VCaP (cell line): Measurements from ENCODE around the gene PKP2.

Experiments used
- H3K27ac ChIP-seq: fragments of 450-650 bp; 2 replicates; pipeline ENCODE4 v1.5.1; 2017
- TF ChIP-seq, protein P1 (sequence below): fragments of 450-650 bp; conservative IDR thresholded peaks from 2 replicates; pipeline ENCODE4 v1.5.1; 2017; ENCODE audit warnings: mild to moderate bottlenecking, moderate library complexity

The PKP2 gene

DNA sequence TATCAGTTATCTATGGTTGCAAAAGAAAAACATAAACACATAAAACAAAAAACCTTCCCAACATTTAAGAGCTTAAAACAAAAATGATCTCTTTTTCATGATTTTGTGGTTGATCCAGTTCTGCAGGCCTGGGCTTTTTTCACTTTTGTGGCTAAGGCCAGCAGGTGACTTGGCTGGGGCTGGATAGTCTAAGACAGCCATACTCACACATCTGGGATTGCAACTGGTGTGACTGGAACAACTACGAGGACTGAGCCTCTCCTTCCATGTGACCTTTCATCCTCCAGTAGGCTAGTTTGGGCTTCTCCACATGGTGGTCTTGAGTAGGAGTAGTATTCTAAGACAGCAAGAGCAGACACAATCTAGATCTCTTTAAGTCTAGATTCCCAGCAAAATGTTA lies 7.2 kb upstream of the PKP2 start:
- TF ChIP-seq, protein P1, sequence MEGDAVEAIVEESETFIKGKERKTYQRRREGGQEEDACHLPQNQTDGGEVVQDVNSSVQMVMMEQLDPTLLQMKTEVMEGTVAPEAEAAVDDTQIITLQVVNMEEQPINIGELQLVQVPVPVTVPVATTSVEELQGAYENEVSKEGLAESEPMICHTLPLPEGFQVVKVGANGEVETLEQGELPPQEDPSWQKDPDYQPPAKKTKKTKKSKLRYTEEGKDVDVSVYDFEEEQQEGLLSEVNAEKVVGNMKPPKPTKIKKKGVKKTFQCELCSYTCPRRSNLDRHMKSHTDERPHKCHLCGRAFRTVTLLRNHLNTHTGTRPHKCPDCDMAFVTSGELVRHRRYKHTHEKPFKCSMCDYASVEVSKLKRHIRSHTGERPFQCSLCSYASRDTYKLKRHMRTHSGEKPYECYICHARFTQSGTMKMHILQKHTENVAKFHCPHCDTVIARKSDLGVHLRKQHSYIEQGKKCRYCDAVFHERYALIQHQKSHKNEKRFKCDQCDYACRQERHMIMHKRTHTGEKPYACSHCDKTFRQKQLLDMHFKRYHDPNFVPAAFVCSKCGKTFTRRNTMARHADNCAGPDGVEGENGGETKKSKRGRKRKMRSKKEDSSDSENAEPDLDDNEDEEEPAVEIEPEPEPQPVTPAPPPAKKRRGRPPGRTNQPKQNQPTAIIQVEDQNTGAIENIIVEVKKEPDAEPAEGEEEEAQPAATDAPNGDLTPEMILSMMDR = no peak
- no peak overlapping the region for H3K27ac ChIP-seq

DNA sequence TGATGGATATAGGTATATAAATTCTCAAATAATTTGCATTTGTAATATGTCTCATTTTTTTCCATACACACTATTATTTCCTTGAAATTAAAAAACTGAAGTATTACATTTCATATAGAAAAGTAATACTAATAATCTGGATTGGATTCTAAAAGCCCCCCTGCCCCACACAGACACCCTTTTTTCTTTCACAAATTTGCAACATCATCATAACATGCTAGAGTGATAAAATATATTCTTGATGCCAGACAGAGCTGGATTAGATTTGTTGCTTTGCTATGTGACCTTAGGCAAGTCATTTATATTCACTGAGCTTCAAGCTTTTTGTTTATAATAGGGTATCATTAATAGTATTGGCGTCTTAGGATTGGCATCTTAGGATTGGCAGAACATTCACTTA lies 6.7 kb upstream of the PKP2 start:
- no peak overlapping the region for H3K27ac ChIP-seq
- TF ChIP-seq, protein P1 = no peak

DNA sequence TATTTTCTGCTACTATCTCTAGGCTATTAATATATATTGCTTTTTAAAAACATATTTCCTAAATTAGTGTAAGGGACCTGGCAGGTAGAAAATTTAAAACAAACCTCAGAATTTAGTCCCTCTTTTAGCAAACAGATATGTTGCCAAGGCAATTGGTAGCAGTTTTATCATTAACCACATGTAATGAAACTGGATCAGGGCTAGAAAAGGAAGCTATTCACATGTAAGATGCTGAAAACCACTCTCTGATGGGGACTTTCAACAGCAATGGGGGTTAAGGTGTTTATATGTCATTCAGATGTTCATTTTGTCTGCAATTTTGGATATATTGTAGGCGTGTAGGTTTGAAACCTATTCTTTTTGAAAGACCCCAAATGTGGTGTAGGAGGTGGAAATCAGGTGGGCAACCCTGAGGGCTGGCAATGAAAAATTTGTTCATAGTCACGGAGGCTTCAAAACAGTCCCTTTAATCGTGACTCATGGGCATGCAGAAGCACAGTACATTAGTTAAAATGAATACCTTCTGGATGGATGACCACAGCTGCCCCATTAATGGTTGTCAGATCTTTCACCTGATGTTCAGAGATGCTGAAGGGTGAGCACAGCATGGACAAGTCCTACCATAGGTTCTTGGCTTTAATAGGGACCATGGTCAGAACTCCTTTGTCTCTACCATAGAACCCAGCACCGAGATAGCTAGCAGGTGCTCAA lies 5.9 kb upstream of the PKP2 start:
- no peak overlapping the region for H3K27ac ChIP-seq
- TF ChIP-seq, protein P1 = no peak

DNA sequence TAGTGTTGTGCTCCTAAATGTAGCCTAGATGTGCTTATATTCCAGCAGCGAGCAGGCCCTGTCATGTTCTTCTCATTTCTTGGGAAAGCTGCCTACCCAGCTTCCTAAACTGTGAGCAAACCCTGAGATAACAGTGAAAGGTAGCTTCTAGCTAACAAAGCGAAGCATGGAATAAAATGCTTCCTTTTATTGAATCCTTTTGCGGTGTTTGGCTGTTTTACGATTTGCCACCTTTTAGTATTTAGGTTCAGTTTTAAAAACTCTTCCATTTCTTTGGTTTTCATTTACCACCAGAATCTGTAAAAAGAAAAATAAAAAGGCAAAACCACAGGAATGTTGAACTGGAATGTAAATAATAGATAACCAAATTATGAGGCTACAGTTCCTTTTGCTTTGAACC lies 5.0 kb upstream of the PKP2 start:
- TF ChIP-seq, protein P1 = no peak
- H3K27ac ChIP-seq = no peak overlapping the region

DNA sequence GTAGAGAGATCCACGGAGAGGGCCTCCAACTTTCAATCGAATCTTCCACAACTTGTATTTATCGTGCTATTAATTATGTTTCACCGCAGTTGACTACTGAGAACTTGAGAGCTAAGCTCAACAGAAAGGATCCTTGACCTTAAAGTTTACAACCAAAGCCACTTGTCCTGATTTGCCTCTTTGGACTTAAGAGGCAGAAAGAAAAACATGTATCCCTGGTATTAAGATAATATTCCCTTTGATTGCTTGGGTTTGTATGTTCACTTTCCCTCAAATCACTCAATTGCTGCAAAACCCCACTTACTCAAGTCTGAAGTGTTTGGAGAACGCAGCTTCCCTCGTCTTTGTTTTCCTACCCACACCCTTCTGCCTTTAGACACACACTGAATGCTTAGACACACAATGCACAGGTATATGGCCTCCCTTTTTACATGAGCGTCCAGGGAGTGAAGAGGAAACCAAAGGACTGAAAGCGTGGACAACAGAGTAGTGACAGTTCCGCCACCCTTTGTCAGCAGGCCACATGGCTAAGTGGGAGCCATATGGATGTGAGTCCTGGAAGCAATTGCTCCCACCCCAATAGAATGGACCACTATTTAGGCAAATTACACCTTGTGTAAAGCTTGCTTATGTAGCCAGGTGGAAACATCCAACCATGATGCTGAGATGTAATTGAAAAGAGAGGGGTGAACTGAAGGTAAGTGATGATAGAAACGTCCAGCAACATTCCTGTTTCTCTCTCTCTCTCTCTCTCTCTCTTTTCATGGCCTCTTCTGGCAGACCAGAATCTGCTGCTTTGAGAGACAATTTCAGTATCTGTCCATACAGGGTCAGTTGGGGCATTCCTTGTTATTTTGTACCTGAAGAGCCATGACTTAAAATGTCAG lies 1.4 kb upstream of the PKP2 start:
- TF ChIP-seq, protein P1 = no peak
- peak overlapping the region; percentile 87 for H3K27ac ChIP-seq

DNA sequence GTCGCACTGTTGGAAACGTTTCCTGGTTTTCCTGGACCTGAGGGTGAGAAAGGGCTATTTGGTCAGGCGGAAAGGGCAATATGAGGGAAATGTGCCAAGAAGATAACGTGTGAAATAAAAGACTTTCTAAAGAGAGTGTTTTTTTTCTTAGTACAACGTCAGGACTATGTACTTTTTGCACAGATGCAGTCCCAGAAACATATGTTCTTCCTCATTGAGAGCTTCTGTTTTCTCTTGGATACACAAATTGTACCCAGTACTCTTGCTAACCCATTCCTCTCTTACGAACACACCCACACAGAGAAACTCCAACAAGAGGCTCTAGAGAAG lies 669 bp upstream of the PKP2 start:
- TF ChIP-seq, protein P1 = no peak
- peak overlapping the region; percentile 87 for H3K27ac ChIP-seq

DNA sequence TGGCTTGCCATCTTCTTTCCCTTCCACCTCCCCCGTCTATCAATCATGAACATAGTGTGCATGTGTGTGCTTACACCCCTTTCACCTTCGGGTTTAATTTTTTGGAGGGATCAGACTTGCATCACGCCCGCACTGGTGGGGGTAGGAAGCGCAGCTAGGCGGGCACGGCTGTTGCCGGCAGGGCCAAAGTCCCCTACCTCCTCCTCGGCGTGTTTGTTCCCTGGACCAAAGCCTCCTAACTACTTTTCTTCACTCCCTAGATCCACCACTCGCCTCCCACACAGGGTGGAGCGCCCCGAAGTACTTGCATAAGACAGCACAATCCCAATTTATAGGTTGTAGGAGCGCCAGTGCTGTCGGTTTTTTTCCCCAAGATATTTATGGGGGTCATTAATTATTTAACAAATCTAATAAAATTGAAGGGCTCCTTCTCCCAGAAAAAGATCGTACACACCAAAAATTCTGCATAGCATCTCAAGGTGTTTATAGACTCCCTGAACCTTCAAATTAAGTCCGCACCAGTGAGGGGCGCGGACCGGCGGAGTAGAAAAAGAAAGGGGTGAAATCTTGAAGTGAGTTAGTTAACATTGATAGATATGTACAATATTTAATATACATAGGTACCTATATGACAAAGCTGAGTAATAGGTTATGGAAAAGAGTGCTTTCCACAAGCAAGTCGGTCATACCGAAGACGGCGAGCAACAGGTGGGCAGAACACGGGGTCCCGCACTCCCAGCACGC lies 717 bp downstream of the PKP2 start:
- H3K27ac ChIP-seq = peak overlapping the region; percentile 87

More for the DNA sequence above, 717 bp downstream of the PKP2 start:
- TF ChIP-seq, protein P1 = peak; percentile 61
